Hepatocyte (in vitro differentiated cells): ENCODE measurements around the gene TMIE. TPM values are rescaled to one million over a fixed set of nuclear protein-coding genes. Genes with fewer than 3 reads are reported as not detected.

Experiments
- DNase-seq: peaks from one replicate; pipeline ENCODE4 v3.0.0-alpha.2; 2016; ENCODE audit warnings: low spot score
- H2AFZ ChIP-seq: fragments of 200-600 bp; sonication (generic); 2 replicates; pipeline ENCODE4 v1.6.0; 2016; ENCODE audit warnings: antibody characterized with exemption, mild to moderate bottlenecking
- H3K27ac ChIP-seq: fragments of 200-600 bp; sonication (generic); 2 replicates; pipeline ENCODE4 v1.5.1; 2016; ENCODE audit warnings: mild to moderate bottlenecking
- H3K27me3 ChIP-seq: fragments of 200-600 bp; sonication (generic); 2 replicates; pipeline ENCODE4 v1.6.1; 2016
- H3K36me3 ChIP-seq: fragments of 200-600 bp; sonication (generic); replicated peaks from 2 replicates; pipeline ENCODE4 v1.5.1; 2016; ENCODE audit warnings: low read depth; ENCODE audit not compliant: insufficient read depth
- H3K4me1 ChIP-seq: fragments of 200-600 bp; sonication (generic); 2 replicates; pipeline ENCODE4 v1.5.1; 2016; ENCODE audit warnings: mild to moderate bottlenecking, moderate library complexity; ENCODE audit not compliant: insufficient read depth
- H3K4me2 ChIP-seq: fragments of 200-600 bp; sonication (generic); 2 replicates; pipeline ENCODE4 v1.6.0; 2016
- H3K4me3 ChIP-seq: fragments of 200-600 bp; sonication (generic); 2 replicates; pipeline ENCODE4 v1.5.1; 2016; ENCODE audit warnings: mild to moderate bottlenecking
- H3K79me2 ChIP-seq: fragments of 200-600 bp; sonication (generic); 2 replicates; pipeline ENCODE4 v1.6.0; 2017; ENCODE audit warnings: mild to moderate bottlenecking
- H3K9me2 ChIP-seq: fragments of 200-600 bp; sonication (generic); replicated peaks from 2 replicates; pipeline ENCODE4 v1.6.0; 2017; ENCODE audit warnings: mild to moderate bottlenecking; ENCODE audit not compliant: insufficient read depth
- H3K9me3 ChIP-seq: fragments of 200-600 bp; sonication (generic); 2 replicates; pipeline ENCODE4 v1.5.1; 2016; ENCODE audit warnings: low read depth, mild to moderate bottlenecking
- H4K20me1 ChIP-seq: fragments of 200-600 bp; sonication (generic); 2 replicates; pipeline ENCODE4 v1.6.0; 2016; ENCODE audit warnings: mild to moderate bottlenecking; ENCODE audit not compliant: insufficient read depth, poor library complexity, severe bottlenecking
- CTCF ChIP-seq: fragments of 200-600 bp; sonication (generic); IDR thresholded peaks from 2 replicates; pipeline ENCODE4 v1.5.1; 2016; ENCODE audit warnings: antibody characterized with exemption, mild to moderate bottlenecking; ENCODE audit not compliant: poor library complexity
- EZH2 ChIP-seq: fragments of 200-600 bp; sonication (generic); IDR thresholded peaks from 2 replicates; pipeline ENCODE4 v1.6.1; 2016; ENCODE audit warnings: antibody characterized with exemption, mild to moderate bottlenecking, borderline replicate concordance
- EZH2phosphoT487 ChIP-seq: fragments of 200-600 bp; sonication (generic); IDR thresholded peaks from one replicate; pipeline ENCODE4 v1.6.1; 2018; ENCODE audit warnings: antibody characterized with exemption, mild to moderate bottlenecking, low read depth, moderate library complexity; ENCODE audit not compliant: unreplicated experiment, severe bottlenecking
- WGBS: methylation state at CpG from one replicate; pipeline ENCODE4 v1.1.6; 2016; ENCODE audit warnings: low lambda C conversion rate; ENCODE audit errors: missing lambda C conversion rate; 5-methylcytosine and 5-hydroxymethylcytosine counted together
- polyA plus RNA-seq: library from polyadenylated mRNA; unstranded; fragments of >200 nt; fragmentation: Nextera tagmentation; extraction: Ambion mirVana; gene quantifications from 2 replicates; pipeline ENCODE4 v1.2.1, GENCODE V29; 2016
- total RNA-seq: library from RNA; depleted of rRNA; stranded (reverse); fragments of >200 nt; gene quantifications from 2 replicates; pipeline ENCODE4 v1.2.3, GENCODE V29; 2014

Gene TMIE
- total and polyA plus RNA-seq, 2 experiments from 2014 or later = 0.37 to 0.51 TPM

- Histone ChIP-seq H3K27ac (no peak overlapping the region), H3K27me3 (no peaks in the 10 kb centered on the region), H3K79me2 (no peaks in the 10 kb centered on the region), H3K4me2 (no peak overlapping the region), H3K4me3 (no peak overlapping the region), H3K4me1 (peaks cover 12% of the 10 kb centered on the region), H3K36me3 (no peaks in the 10 kb centered on the region), H3K9me2 (no peaks in the 10 kb centered on the region), H3K9me3 (no peaks in the 10 kb centered on the region), H4K20me1 (no peaks in the 10 kb centered on the region), H2AFZ (no peak overlapping the region)
- TF ChIP-seq CTCF (no peak), EZH2 (no peak), EZH2phosphoT487 (no peak)
- peak; percentile 42 for DNase-seq
- WGBS = 79% methylated on average over 5 of the region's 5 CpGs
Measured at GRCh38 chr3:46690798-46691197, 10.4 kb upstream of the TMIE start.

DNA sequence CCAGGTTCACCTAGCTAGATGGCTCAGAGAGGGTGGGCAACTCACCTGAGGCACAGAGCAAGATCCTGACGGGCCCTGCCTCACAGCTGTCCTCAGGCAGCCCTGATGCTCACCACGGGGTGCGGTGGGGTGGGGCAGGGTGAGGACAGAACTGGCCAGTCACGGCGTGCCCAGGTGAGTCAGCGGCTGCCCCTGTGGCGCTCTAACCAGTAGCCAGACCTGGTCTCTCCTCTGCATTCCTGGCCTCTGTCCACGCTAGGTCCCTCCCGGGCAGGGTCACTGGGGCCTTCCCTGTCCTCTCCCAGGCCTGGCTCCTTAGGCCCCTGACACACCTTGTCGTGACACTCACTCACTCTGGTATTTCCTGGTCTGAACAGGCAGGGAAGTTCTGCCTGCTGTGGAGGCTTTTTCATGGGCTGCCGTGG is 8.6 kb upstream of the TMIE start:
- peak overlapping the region; percentile 93 for H3K27ac ChIP-seq
- H3K27me3 ChIP-seq = no peaks in the 10 kb centered on the region
- DNase-seq = peak; percentile 90
- H3K9me2 ChIP-seq = no peaks in the 10 kb centered on the region
- H4K20me1 ChIP-seq = no peaks in the 10 kb centered on the region
- H2AFZ ChIP-seq = peak overlapping the region; percentile 91
- no peaks in the 10 kb centered on the region for H3K9me3 ChIP-seq
- H3K4me3 ChIP-seq = peak overlapping the region; percentile 82
- no peaks in the 10 kb centered on the region for H3K79me2 ChIP-seq
- WGBS = 55% methylated on average over 11 of the region's 11 CpGs
- H3K36me3 ChIP-seq = no peaks in the 10 kb centered on the region
- H3K4me2 ChIP-seq = peak overlapping the region; percentile 100
- no peak for TF ChIP-seq CTCF
- TF ChIP-seq EZH2phosphoT487 = no peak
- no peak for TF ChIP-seq EZH2
- H3K4me1 ChIP-seq = peaks cover 12% of the 10 kb centered on the region

DNA sequence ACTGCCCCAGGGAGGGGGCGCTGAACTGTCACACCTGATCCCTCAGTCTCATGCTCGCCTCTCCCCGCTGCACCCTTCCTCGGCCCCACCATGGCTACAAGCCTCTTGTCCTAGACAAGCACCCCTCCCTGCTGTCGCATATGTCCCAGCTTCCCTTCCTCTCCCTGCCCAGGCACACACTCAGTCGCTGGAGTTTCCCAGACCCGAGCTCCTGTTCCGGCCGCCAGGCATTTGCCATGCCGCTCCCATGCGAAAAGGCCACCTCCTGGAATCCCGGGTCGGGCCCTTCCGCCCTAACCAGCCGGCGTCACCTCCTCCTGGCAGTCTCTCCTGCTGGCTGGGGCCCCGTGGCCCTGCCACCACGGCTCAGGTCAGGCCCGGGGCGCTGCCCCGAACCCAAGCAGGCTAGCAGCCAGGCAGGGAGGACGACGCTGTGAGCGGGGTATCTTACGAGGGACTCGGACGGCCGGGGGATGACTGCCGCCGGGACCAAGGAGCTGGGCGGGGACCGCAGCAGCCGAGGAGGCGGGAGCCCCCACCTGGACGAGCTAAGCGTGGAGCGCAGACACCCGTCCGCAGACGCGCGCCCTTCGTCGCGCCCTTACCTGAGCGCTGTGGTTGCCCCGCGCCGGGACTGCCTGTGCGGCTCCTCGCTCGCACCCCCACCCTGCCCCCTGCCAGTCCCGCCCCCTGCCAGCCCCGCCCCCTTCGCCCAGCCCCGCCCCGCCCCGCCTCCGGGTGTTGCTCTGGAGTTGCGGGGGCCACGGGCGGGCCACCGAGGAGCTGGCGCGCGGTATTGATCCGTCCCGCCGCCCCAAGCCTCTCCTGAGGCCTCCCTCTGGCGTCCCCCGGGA is 7.9 kb upstream of the TMIE start, which contains the start of gene ALS2CL:
ALS2CL (minus strand) TSS at position 642 of the 854 bp plus-strand sequence. CDS start 4,239 bp downstream, outside the sequence.
- no peaks in the 10 kb centered on the region for H4K20me1 ChIP-seq
- no peaks in the 10 kb centered on the region for H3K79me2 ChIP-seq
- peak; percentile 87 for DNase-seq
- no peaks in the 10 kb centered on the region for H3K27me3 ChIP-seq
- no peaks in the 10 kb centered on the region for H3K9me2 ChIP-seq
- H2AFZ ChIP-seq = peak within 1 kb of the TSS; percentile 91
- H3K27ac ChIP-seq = peak within 1 kb of the TSS; percentile 93
- peak within 1 kb of the TSS; percentile 82 for H3K4me3 ChIP-seq
- peaks cover 12% of the 10 kb centered on the region for H3K4me1 ChIP-seq
- H3K4me2 ChIP-seq = peak within 1 kb of the TSS; percentile 100
- TF ChIP-seq EZH2 = no peak
- no peak for TF ChIP-seq CTCF
- WGBS = 4% methylated on average over 62 of the region's 71 CpGs
- H3K9me3 ChIP-seq = no peaks in the 10 kb centered on the region
- no peaks in the 10 kb centered on the region for H3K36me3 ChIP-seq
